Esophagus muscularis mucosa (tissue), 4 donors: ENCODE measurements around the gene GADL1.

ENCODE experiments used
- EP300 ChIP-seq: sonication (generic); formaldehyde crosslinking; IDR thresholded peaks from one replicate; pipeline ENCODE4 v1.6.1; 2017; ENCODE audit warnings: antibody characterized with exemption
- POLR2A ChIP-seq: fragments of 450-650 bp; IDR thresholded peaks from one replicate; pipeline ENCODE4 v1.6.1; 2017; ENCODE audit warnings: antibody characterized with exemption, moderate library complexity, mild to moderate bottlenecking, low read depth
- POLR2AphosphoS5 ChIP-seq, 2 donors: sonication (generic); formaldehyde crosslinking; IDR thresholded peaks; one replicate each; pipeline ENCODE4 v1.6.1; 2017; ENCODE audit warnings: antibody characterized with exemption in 2 of 2
- TF ChIP-seq, protein P1 (sequence below), 3 experiments: fragments of 200-600 bp in 2 of 3; fragments of 450-650 bp in 1 of 3; sonication (generic) in 2 of 3; IDR thresholded peaks; one replicate each; pipeline ENCODE4 v1.5.1; 2017 to 2019; ENCODE audit warnings: antibody characterized with exemption in 3 of 3, mild to moderate bottlenecking in 2 of 3, moderate library complexity in 1 of 3

DNA sequence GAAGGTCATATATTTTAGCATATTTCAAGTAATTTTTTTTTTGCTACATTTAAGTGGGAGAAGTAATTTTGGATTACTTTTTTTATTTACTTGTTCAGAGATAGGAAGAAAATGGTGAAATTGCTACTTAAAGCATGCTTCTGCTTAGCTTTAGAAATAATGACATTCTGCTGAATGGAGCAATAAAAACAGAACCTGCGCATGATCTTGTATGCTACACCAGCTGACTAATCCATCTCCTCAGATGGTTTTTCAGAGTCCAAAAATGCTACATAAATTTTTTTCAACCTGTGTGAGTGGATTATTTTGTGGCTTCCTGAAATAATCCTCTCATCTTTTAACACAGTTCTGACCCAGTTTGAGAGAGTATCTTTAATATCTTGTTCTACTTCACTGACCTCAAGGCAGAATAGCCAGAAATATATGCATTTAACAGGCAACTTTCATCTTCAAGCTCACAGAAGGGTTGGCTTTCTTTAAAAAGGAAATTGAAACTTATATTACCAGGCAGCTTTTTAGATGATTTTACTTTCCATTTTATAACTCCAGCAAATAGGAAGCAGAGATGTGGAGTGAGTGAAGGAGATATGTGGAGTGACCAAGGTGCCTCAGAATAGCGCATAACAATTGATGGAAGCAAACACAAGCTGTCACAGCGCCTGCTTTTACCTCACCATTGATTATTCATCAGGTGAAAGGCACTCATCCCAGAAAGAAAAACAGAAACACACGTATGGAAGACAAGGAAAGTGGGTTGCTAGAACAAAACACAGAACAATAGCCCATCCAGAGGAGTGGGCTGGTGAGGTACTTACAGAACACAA, 151.5 kb downstream of the GADL1 start:
- TF ChIP-seq, protein P1, sequence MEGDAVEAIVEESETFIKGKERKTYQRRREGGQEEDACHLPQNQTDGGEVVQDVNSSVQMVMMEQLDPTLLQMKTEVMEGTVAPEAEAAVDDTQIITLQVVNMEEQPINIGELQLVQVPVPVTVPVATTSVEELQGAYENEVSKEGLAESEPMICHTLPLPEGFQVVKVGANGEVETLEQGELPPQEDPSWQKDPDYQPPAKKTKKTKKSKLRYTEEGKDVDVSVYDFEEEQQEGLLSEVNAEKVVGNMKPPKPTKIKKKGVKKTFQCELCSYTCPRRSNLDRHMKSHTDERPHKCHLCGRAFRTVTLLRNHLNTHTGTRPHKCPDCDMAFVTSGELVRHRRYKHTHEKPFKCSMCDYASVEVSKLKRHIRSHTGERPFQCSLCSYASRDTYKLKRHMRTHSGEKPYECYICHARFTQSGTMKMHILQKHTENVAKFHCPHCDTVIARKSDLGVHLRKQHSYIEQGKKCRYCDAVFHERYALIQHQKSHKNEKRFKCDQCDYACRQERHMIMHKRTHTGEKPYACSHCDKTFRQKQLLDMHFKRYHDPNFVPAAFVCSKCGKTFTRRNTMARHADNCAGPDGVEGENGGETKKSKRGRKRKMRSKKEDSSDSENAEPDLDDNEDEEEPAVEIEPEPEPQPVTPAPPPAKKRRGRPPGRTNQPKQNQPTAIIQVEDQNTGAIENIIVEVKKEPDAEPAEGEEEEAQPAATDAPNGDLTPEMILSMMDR (IDR thresholded peaks at IDR 0.05), result no peak
- TF ChIP-seq POLR2A, result no peak
- no peak for TF ChIP-seq EP300
- no peak for TF ChIP-seq POLR2AphosphoS5 (IDR thresholded peaks at IDR 0.05)
